GM19372 (cell line): ENCODE results near the gene NFIC.
"Not testable (repeated sequence)": the region's sequence is repeated elsewhere in the genome, so short reads cannot be mapped to it uniquely, and the experiment has no call there.

ENCODE experiments used
- ATAC-seq: cut with Tn5 transposase; IDR thresholded peaks from one replicate; pipeline ENCODE4 v1.9.1; 2021; ENCODE audit warnings: mild to moderate bottlenecking, low read depth, moderate library complexity; ENCODE audit not compliant: unreplicated experiment

The NFIC gene

GRCh38 chr19:3365836-3366752 lies at the start of gene NFIC:
Gene NFIC (plus strand): TSS chr19:3366583. CDS start chr19:3366637, 54 bp downstream.
- no peak for ATAC-seq

- ATAC-seq, result no peak
Observed at GRCh38 chr19:3316659-3317207, 49.6 kb upstream of the NFIC start.

- no peak for ATAC-seq
Observed at GRCh38 chr19:3319643-3320353, 46.6 kb upstream of the NFIC start.

GRCh38 chr19:3320354-3320670 lies 46.1 kb upstream of the NFIC start:
- no peak for ATAC-seq

GRCh38 chr19:3320853-3321252 lies 45.5 kb upstream of the NFIC start:
- ATAC-seq, result no peak

- ATAC-seq, result no peak
Observed at GRCh38 chr19:3321696-3322095, 44.7 kb upstream of the NFIC start.

- no peak for ATAC-seq
Observed at GRCh38 chr19:3322199-3322978, 44.0 kb upstream of the NFIC start.

- no peak for ATAC-seq
Observed at GRCh38 chr19:3323026-3323425, 43.4 kb upstream of the NFIC start.

GRCh38 chr19:3323658-3324057 lies 42.7 kb upstream of the NFIC start:
- ATAC-seq, result no peak

GRCh38 chr19:3324405-3324856 lies 42.0 kb upstream of the NFIC start:
- ATAC-seq, result no peak

GRCh38 chr19:3325451-3325850 lies 40.9 kb upstream of the NFIC start:
- no peak for ATAC-seq

GRCh38 chr19:3328743-3329142 lies 37.6 kb upstream of the NFIC start:
- no peak for ATAC-seq

GRCh38 chr19:3330047-3330446 lies 36.3 kb upstream of the NFIC start:
- ATAC-seq, result no peak

GRCh38 chr19:3332232-3332631 lies 34.2 kb upstream of the NFIC start:
- not testable (repeated sequence) for ATAC-seq

- ATAC-seq, result no peak
Observed at GRCh38 chr19:3333020-3333583, 33.3 kb upstream of the NFIC start.

- no peak for ATAC-seq
Observed at GRCh38 chr19:3333662-3334061, 32.7 kb upstream of the NFIC start.

- ATAC-seq, result not testable (repeated sequence)
Observed at GRCh38 chr19:3334749-3335430, 31.5 kb upstream of the NFIC start.

- no peak for ATAC-seq
Observed at GRCh38 chr19:3335431-3336350, 30.7 kb upstream of the NFIC start.

- no peak for ATAC-seq
Observed at GRCh38 chr19:3336351-3336679, 30.1 kb upstream of the NFIC start.
